GM18861 (cell line): Measurements from ENCODE around the gene TRMT11.
"Not testable (repeated sequence)": the region's sequence is repeated elsewhere in the genome, so short reads cannot be mapped to it uniquely, and the experiment has no call there.

Source experiments
- ATAC-seq: cut with Tn5 transposase; IDR thresholded peaks from one replicate; pipeline ENCODE4 v1.9.1; 2021; ENCODE audit not compliant: unreplicated experiment

The TRMT11 gene

DNA sequence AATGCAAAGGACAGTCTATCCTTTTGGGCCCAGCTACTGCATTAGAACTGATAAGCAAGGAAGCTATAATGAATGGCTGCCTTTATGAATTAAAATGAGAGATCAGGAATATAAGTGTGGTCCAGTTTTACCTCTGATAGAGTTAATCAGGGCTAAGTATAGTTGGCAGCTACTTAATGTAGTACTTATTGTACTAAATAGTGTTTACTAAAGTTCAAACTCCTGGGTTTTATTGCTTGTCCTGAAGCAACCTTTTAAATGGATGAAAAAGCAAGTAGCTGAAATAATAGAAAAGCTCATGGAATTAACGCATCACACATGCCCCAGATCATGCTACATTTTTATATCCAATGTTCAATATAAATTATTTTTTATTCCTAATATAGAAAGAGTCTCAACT lies 5.3 kb downstream of the TRMT11 start:
- no peak for ATAC-seq

GRCh38 chr6:125994670-125995488 lies 8.5 kb downstream of the TRMT11 start:
- ATAC-seq: no peak

DNA sequence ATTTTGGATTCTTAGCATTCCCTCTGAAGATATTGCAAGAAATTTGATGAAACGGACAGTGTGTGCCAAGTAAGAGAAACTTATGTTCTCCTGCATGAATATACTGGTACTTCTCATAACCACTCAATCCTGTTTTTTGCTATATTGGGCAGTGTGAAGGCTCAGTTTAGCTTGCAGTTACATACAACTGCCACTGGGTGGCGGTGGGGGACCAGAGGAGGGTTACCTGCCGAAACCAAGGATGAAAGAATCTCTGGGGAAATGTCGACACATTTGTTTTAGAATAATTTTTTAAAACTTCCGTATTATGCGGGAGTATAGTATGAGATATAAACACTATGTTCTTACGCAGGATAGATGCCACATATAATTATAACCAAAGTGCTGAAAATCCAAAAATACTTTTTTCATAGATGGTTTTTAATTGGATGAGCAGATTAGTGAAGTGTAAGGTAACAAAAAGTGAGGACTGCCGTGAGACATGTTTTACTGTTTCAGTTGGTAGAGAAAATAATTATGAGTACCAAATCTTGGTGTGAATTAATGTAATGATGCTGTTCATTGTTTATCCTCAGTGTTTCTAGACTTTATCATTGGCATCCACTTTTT lies 9.7 kb downstream of the TRMT11 start:
- peak; percentile 93 for ATAC-seq

DNA sequence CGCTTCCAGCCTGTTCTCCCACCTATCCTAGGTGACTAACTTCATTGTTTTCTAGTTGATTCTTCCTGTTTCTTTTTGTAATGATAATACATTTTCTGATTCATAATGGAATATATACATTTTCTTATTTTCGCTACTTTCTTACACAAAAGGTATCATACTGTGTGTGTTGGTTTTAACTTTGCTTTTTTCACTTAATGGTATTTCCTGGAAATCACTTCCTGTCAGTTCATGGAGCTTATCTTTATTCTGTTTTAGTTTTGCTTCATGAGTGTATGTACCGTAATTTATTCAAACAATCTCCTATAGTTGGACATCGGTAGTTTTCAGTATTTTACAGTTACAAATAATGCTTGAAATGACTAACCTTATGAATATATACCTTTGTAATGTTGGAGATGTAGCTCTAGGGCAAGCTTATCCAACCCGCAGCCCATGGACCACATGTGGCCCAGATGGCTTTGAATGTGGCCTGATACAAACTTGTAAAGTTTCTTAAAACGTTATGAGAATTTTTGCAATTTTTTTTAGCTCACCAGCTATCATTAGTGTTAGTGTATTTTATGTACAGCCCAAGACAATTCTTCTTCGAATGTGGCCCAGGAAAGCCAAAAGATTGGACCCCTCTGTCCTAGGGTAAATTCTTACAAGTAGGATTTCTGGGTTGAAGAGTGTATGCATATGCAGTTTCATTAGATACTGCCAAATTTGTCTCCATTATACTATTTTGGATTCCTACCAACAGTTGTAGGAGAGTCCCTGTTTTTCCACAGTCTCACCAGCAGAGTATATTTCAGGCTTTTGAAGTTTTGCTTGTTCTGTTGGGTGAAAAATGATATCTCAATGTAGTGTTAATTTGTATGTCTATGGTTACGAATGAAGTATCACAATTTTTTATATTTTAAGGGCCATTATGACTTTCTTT lies 16.7 kb downstream of the TRMT11 start:
- no peak for ATAC-seq

GRCh38 chr6:126007800-126008199 lies 21.5 kb downstream of the TRMT11 start:
- no peak for ATAC-seq

- no peak for ATAC-seq
Measured at GRCh38 chr6:126010040-126010439, 23.7 kb downstream of the TRMT11 start.

DNA sequence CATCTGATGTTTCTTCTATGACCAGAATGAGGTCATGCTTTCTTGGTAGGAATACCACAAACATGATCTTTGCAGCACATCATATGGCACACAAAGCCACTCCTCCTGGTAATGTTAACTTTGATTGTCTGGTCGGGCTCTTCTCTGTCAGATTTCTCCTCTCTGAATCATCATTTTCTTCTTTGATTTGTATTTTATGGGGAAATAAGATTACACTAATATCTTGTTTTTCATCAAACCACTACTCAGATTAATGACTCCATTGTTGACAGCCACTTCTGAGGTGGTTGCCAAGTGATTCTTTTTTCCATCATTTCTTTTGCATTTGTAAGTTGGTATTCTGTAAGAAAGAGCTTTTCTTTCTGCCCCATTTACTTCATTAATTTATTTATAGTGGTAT lies 29.5 kb downstream of the TRMT11 start:
- ATAC-seq: no peak

GRCh38 chr6:126016591-126016990 lies 30.3 kb downstream of the TRMT11 start:
- no peak for ATAC-seq

- ATAC-seq: no peak
Measured at GRCh38 chr6:126017668-126018067, 31.3 kb downstream of the TRMT11 start.

DNA sequence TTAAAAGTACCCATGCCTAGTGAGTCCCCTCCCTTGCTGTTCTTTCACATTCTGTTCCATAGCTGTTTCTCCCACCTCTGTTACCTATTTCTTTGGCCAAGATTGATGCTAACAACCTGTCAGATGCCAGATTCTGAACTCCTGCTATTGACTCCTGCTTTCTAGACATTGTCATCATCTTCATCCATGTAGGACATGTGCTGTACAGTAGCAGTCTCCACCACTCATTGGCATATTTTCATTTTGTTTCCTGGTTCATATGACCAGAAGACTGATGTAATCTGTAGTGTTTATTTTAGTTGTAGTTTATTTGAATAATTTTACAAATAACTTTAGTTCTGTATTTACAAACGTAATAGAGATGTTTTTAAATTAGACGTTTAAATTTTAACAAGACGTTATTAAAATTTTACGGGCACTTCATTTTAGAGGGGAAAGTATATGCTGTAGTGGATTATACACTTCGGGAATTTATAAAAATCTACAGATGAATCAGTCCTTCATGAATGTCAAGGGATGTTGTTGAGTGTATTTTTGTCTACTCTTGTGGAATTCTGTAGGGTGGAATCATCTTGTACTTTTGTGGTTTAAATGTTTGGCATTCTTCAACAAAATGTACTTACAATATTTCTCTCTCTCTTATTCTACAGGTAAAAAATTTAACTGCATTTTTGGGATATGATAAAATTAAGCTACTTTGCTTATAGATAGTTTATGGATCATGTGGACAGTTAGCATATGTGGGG lies 34.1 kb downstream of the TRMT11 start:
- no peak for ATAC-seq

- not testable (repeated sequence) for ATAC-seq
Measured at GRCh38 chr6:126023474-126023873, 37.1 kb downstream of the TRMT11 start.

DNA sequence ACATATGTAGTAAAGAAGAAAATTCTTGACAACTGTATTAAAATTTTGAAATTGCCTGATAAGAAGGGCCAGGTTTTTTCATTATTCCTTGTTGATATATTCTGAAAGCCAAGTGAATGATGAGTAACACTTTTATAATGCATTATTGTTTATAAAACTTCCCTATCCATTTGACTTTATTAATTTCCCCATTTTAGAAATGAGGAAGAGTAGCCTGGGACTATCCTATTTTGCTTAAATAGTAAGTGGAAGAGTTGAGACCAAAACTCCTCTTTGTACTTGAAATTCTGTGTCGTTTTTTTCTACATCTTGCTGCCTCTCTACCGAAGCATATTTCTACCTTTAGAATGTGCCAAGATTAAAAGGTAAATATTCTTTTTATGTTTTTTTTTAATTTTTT lies 39.7 kb downstream of the TRMT11 start:
- no peak for ATAC-seq

GRCh38 chr6:126027601-126028000 lies 41.3 kb downstream of the TRMT11 start:
- no peak for ATAC-seq

DNA sequence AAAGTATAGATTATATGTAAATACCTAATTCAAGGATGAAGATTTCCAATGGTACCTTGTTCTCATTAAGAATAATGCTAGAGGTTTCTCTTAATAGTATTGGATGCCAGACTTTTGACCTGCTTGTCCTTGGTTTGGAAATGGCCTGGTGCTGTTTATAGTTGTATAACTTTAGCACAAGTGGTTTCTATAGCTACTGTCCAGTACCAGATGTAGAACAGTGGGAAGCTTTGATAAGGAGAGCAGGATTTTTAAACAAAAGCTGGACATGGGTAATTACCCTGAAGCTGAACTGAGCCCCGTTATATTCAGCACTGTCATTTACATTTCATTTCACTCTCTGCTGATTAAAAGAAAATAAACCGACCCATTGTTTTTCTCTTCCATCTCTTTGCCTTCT lies 43.7 kb downstream of the TRMT11 start:
- ATAC-seq: no peak

GRCh38 chr6:126033696-126034095 lies 47.4 kb downstream of the TRMT11 start:
- ATAC-seq: peak; percentile 88

DNA sequence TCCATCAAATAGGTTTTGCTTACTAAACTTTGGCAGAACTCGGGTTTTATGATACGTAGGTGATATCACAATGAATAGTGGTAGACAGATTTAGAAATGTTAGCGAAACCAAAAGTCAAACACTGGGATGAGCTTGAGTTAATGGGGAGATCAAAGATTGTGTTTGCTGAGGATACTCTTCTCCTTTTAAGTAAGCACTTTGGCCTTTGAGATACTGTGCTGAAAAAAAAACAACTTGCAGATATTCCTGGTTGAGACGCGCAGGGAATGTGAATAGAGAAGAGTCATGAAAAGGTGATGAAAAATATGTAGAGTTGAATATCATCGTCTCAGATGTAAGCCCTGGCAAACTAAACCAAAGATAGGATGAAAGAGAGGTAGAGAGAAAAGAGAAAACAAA lies 48.3 kb downstream of the TRMT11 start:
- no peak for ATAC-seq

DNA sequence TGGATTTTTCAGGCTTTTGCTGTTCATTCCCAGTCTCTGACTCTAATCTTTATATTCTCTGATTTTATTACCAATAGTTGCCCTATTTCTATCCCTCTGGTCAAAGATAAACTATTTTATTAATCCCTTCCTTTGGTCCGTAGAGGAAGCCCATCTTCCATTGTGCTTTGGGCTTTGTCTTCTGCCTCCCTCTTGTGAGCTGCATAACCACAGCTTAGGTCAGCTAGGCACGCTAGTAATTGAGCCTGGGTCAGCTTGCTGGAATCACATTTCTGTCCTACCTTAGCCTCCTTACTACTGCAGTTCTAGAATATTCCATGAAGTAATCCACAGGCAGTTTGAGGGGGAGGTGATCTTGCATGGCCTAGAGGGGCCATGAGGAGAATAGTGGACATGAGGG lies 49.4 kb downstream of the TRMT11 start:
- ATAC-seq: no peak

- ATAC-seq: no peak
Measured at GRCh38 chr6:126038234-126038633, 51.9 kb downstream of the TRMT11 start.

DNA sequence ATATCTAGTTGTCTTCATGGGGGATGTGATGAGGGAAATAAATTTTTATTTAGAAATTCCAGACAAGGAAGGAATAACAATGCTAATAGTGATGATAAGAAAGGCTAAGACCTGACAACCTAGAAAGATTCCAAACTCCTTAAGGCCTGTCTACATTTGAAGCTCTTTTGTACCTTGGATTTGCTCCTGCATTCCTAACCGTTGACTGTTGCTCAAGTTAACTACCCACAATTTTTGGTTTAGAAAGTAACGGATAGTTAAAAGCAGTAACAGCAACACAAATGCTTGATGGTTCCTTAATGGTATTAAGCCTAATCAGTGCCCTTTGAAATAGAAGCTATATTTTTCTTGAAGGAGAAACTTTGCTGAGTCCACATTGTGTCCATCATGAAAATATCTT lies 52.9 kb downstream of the TRMT11 start:
- no peak for ATAC-seq

GRCh38 chr6:126040394-126040793 lies 54.1 kb downstream of the TRMT11 start:
- ATAC-seq: no peak

- no peak for ATAC-seq
Measured at GRCh38 chr6:126040826-126041225, 54.5 kb downstream of the TRMT11 start.
